Limb (tissue), 2 donors: Measurements from ENCODE around the gene GULP1.

Experiments used
- DNase-seq, 2 donors: peaks; one replicate each; pipeline ENCODE4 v3.0.0-alpha.2; 2016; ENCODE audit errors: extremely low spot score in 2 of 2

Gene GULP1

DNA sequence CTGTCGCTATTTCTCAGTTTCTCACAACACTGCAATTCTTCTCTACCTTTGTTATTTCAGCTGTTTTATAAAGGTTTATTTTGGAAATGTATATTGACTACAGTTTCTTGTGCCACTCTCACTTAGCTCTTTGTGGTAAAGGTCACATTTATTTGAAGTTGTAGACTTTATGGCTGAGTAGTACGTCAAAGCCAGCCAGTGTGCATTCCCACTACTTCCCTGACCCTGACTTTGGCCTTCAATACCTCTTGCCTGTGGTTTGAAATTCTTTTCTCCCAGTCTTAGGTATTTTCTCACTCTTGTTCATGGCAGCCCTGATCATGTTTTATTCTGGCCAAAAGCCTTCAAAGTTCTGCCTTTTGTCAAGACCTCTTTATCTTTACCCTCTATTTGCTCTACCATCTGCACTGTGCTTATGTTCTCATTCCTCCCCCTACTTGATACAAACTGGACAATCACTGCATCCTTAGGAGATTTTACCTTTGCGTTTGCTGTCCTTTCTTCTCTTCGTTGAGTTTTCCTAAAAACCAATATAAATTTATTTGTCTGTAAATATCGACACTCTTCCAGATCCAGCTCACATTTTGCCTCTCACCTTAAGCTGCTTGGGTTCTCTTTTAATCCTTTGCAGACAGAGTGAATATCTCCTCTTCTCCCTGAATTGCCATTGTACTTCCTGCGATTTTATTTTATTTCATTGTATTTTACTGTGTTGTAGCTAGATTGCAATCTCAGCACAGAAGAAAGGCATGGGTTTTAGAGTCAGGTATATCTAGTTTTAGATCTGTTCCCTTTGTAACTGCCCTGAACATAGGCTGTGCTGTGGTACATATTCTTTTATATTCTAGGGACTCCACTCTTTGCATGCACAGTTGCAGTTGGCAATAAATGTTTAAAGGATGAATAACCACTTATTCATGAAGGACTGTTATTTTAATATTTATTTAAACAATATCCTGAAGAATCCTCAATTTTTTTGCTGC lies 31.2 kb downstream of the GULP1 start:
- no peak for DNase-seq

DNA sequence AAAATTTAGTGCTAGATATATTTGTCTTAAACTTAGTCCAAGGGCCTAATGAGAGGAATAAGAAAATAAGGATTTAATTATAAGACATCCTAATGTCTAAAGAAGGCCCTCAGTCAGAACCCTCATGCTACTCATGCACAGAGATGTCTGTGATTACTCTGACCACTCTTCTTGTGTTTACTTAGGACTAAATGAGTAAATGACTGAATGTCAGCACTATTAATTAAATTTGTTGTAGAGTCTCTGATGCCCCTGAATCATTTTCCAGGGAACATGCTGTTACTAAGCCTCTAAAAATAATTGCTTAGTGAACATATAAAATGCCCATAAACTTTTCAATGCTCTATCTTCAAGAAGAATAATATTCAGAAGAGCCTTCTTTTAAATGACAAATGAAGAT lies 32.4 kb downstream of the GULP1 start:
- DNase-seq = no peak

DNA sequence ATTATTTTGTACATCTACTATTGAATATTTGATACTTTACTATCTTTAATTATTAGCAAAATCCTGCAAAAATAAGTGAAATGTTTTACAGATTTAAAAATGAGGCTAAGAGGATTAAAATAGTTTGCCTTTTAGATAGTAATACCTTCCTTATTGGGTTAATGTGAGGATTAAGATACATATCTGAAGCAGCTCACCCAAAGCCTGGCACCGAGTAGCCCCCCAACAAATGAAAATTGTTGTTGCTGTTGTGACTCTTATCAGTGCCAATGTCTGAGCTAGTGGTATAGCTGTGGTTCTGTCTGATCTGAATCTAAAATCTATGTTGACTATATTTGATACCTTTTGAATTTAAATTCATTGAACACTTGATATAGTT lies 34.6 kb downstream of the GULP1 start:
- DNase-seq = no peak

DNA sequence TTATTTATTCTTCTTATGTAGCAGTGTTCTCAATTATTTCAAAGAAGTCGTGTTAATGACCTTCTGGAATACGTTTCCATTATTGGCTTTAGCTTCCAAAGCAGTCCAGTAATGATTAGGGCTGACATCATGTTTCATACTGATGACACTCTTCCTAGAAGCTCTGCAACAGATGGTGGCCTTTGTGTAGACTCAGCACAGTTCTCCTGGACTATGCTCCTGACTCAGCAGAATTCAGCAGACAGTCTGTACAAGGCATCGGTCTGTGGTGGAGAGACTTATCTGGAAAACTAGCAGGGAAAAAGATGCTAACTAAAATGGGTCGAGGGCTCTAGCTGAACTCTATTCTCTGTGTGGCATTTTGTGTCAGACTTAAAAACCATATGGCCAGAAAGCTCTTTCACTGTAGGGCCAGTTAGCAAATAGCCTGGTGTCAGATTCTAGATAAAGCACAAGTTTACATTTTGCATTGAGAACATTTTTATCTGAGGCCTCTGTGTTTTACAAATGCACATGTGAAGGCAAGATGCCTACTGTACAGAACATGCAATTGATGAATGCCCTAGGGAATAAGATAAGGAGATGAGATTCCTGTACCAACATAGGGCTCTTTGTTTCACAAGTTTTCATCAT lies 35.1 kb downstream of the GULP1 start:
- DNase-seq = no peak

DNA sequence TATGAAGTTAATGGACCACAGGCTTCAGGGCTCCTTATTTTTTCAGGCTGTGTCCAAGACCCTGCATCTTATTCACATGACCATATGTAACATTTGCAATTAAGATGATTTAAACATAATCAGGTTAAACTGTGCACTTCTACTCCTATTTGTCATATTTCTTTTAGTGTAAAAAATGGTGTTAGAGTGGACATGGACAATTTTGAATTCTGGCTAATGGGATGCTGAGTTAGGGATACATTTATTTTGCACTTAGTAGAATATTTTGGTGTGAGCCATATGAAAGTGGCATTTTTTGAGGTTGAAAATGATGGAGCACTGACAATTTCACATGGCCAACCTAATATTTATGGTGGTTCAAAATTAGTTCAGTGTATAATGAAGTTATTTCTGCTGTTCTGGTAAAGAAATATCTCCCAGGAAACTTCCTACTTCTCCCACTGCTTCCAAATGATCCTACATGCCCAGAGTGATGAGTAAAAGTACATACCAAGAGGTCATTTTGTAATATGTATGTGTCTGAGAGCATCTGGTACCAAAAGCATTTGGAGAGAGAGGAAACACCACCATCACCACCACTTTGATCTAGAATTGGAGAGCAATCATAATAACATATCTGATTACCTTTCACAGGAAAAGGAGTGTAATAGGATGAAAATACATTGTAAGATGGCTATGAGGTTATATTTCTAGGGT lies 36.0 kb downstream of the GULP1 start:
- no peak for DNase-seq

DNA sequence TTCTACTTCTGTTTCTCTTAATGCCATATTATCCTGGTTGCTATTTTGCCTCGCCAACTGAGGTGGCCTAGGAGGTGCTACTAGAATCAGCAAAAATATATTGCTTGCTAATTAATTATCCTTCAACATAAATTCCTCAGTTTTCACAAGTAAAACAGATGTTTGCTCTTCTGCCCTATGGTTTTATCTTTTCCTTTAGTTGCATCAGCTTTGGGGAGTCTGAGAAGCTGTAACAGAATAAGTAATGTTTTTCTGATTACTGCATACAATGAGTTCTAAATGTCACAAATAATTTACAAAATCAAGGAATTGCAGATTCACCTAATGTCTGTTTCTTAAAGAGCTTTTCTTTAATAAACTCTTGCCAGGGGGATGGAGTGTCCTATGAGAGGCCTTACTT lies 36.7 kb downstream of the GULP1 start:
- no peak for DNase-seq

DNA sequence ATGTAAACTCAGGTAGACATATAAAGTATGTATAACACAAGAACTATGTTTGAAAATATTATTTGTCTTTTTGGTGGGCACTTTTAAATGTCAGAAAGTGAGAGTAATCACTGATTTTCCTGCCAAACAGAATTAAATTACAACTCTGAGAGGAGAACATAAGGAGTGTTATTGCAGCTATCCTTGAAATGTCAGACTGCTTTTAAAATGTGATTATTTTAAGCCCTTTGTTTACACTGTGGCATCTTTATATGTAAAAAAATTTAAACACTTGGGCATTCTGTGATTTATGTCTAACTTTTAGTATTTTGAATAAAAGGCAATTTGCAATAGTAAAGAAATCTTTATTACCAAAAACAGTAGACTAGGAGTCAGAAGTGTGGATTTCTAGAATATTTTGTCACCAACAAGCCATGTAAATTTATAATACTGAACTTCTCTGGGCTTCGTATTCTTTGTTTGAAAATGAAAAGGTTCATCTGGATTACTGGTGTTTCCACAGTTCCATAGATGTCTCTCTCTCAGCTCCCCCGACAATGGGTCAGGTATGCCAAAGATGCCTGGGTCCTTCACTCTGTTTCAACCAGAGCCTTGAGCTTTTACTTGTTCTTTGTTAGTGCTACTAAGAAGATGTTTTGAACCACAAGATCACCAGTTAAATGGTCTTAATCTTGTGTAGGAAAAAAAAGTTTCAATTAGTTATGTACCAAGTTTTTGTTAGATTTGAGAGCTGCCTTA lies 38.8 kb downstream of the GULP1 start:
- DNase-seq = no peak

DNA sequence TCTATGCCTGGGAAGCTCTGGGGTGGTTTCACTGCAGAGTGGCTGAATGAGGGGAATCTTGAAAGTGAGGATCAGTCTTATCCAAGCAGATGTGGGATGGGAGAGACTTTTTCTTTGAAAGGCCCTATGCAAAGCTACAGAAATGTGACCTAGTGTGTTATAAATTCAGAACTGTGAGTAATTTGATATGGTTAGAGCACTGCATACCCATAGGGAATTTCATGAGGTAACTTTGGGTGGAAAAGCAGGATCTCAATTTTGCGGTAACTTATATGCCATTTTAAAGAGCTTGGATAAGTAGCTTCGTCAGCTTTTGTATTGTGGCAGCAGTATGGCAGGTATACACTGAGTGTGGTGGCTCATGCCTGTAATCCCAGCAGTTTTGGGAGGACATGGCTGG lies 40.9 kb downstream of the GULP1 start:
- DNase-seq = no peak

DNA sequence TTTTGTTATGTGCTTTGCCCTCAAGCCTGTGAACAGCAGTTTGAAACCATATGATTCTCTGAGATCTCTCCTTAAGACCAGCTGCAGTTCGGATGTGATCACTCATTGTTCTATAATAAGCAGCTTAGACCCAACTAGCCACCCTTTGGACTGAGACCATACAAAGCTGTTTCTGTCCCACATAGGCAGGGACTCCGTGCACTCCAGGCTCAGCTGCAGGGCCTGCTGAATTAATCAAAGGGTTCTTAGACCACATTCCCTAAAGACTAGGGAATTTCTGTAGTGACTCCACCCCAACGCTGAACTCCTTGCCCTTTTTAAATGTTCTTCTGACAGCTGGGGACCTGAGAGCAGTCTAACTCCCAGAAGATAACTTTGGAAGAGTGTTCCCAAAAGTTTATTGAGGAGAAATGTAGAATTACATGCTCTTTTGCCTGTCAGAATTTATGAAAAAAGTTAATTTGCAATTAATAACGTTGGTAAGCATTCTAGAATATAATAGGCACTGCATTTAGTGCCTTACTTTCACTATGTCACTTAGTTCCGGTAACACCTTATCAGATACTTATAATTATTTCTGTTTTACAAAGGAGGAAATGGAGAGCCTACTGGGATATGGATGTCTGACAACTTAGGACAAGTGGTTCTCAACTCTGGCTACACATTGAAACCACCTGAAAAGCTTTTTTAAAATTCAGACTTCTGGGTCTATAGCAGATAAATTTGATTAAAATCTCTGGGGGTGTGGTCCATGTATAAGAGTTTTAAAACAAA lies 42.3 kb downstream of the GULP1 start:
- DNase-seq = peak in 1 of 2 donors; percentile 49

DNA sequence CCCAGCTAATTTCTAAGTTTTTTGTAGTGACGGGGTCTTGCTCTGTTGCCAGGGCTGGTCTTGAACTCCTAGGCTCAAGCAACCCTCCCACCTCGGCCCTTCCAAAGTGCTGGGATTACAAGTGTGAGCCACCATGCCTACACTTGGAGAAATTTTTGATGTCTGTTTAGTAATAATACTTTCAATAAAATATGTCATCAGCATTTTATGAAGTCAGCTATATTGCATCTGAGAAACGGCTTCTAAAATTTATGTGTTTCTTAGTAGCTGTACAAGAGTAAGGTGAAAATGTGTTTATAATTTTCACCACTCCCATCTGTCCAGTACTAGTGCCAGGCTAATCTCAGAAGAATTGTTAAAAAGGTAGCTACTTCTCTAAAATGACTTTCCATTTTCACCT lies 46.8 kb downstream of the GULP1 start:
- no peak for DNase-seq

DNA sequence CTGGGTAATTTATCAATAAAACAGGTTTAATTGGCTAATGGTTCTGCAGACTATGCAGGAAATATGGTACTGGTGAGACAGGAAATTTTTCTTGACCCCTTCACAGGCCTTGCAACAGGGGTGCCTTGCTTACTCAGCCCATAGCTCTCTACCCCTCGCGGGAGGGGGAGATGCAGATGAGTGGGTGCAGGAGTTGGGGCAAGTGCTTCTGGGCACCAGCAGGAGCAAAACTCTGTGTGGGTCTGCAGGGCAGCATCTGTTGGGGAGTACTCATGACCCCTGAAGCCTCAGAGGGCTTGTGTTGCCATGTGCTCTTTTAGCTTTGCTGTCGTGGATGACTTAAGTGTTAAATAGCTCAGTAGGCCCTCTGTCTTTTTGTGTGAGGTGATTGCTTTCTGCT lies 48.6 kb downstream of the GULP1 start:
- no peak for DNase-seq

DNA sequence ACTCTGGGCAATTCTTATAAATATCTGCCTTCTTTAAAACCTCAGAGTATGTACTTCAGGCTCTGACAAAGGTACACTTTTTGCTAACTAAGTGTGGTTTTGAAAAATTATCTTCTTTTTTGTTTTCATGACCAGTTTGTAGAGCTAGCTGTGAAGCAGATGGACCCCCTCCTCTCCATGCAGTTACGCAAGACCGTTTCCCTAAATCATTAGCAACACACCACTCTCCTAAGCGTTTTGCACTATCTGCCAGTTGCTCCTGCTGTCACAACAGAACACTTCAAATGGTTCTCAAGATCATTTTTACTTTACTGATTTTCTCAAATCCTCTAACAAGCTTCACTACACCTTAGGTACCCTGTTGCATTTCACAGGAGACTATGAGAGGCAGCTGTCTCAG lies 53.3 kb downstream of the GULP1 start:
- no peak for DNase-seq

DNA sequence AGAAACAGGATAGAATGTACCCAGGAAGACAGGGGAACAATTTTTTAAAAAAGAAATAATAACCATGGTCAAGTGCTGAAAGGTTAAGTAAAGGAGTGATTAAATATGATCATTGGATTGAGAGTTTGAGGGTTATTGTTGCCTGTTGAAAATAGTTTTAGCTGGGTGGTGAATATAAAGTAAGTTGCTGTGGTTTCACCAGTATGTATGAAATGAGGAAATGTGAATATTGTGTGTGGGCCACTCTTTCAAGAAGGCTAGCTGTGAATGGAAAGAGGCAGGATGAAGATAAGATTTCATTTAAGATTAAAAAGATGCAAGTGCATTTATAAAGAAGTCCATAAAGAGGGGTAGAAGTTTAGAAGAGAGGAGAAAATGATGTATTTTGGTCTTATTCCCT lies 53.8 kb downstream of the GULP1 start:
- no peak for DNase-seq

DNA sequence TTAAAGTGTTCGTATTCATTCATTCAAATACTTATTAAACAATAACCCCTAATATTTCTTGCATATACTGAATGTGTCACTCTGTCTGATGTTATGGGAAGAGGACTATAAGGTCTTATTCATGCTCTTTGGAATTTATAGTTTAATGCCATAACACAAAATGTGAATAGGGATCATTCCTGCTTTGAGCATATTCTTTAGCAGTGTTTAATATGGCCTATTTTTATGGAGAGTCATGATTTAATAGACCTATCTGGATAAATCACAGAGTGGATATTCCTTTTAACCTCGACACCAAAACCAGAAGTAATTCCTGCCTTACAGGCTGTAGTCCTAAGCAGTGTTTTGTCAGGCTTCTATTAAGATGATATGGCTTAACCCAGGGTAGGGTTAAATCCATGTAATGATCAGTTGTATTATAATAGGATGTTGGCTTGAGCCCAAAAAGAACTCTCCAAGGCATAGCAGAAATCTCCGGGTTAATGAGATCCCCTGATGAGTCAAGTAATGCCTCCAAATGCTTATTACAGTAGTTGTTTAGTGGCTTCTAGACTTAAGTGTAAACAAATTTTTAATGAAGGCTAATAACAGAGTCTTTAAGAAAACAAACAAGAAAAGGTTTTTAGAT lies 54.3 kb downstream of the GULP1 start:
- DNase-seq = no peak

DNA sequence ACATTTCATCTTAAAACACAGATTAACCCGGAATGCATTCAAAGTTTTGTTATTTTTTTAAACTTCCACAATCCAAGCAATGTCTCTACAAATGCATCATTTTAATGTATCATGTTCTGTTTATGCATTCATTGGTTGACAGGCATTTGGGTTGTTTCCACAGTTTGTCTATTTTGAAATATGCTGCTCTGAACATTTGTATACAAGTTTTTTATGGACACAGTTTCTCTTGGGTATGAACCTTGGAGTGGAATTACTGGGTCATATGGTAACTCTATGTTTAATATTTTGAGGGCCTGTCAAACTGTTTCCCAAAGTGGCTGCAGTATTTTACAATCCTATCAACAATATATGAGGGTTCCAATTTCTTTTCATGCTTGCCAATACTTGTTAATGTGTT lies 57.3 kb downstream of the GULP1 start:
- DNase-seq = no peak

DNA sequence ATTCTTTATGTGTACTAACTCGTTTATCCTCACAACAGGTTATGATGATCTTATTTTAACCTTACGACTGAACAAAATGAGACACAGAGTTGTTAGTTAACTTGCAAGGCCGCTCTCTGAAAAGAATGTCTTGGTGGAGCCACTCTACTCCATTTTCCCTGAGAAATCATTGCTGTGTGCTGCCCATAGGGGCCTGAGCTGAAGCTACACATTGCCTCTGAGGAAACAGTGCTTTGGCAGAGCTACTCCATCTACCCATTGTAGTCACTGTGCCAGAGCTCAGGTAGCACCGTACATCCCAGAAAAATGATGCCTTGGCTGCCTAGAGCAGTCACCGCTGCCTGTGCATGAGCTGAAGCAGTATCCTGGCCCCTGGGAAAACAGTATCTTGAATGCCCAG lies 61.6 kb downstream of the GULP1 start:
- DNase-seq = no peak

DNA sequence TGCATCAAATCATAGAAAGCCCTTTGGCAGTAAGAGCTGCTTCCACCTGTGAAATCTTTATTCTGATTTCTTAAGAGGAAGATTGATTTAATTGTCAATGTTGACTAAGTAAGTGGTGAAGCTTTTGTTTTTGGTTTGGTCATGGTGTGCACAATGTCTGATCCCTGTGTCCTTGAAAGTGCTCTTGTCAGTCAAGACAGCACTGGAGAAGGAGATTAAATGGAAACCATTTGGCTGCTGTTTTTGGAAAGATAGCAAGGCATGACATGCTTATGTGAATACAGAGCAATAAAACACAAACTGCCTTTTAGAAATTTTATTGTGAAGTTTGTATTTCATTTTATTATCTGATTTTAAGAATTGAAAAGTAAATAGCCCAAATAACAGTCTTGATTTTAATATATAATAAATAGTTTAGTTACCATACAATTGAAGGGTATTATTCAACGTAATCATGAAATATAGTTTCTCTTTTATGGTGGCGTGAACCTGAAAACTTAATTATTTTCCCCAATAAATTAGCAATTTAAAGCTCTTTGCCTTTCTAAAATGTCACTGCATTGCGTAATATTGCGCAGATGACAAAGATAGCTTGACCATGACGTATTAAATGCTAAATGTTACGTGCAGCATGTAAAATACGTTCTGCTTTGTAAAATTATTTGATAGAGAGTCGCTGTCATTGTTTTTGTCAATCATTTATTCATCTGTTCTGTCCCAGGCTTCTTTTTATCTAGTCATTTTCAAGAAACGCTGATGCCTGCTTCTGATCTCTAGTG lies 69.0 kb downstream of the GULP1 start:
- DNase-seq = no peak

DNA sequence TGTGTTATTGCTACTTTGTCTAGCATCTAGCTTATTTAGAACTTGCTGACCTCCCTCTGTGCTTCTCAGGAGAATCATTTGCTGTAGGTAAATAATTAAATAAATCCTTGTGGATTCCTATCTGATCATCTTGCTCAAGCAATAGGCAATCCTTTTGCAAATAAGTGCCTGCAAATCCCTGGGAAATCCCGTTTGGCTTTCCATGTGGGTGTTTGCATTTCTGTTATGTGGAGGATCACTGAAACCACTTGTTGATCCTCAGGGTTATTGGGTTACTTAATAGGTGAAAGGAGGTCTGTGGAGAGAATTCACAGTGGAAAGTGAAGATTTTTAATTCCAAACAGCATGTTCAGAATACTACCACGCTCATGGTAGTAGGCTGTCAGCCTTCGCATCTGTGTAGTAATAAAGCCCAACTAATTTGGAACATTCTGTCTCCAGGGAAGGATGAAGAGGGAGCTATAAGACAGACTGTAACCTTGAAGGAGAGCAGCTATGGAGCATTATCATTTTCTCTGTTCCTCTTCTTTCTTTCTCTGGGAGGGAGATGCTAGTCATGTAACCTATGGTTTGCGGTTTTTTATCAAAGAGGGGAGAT lies 72.5 kb downstream of the GULP1 start:
- DNase-seq = no peak

DNA sequence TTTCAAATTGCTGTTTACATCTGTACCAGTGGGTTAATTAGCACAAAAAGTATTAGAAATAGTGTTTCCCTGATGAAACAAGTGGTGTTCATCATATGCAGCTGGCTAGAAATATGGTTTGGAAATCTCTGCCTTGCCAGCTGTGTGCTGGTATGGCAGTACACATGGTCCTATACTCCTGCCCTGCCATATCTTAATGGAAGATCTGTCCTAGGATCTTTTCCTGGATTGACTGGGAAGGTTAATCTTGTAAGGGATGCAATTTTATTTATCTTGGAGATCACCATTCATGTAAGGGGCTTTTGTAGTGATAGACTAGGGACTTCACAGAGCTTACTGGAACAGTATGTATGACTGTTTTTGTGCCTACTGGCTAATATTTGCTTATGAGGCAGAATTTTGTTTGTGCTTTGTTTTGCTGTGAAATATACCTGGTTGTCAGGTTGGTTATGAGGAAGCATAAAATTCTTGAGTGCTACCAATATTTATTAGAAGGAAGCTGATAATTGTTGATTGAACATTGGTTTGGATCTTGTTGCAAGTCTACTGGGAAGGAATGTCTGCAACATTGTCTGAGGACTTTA lies 73.5 kb downstream of the GULP1 start:
- DNase-seq = no peak
